ENCODE measurements around the gene CFP. TPM values are rescaled to one million over a fixed set of nuclear protein-coding genes. Genes with fewer than 3 reads are reported as not detected.
"Not testable (repeated sequence)": the region's sequence is repeated elsewhere in the genome, so short reads cannot be mapped to it uniquely, and the experiment has no call there.

The CFP gene
- total RNA-seq (2013) = 1,137 TPM
- 100 to 1,000 TPM; 461 to 498 (median 491) TPM for polyA plus RNA-seq
- polyA minus RNA-seq = 494 and 864 TPM in 2 replicates
- 17.8 to 76.4 (median 45.6) reads per million in 11 experiments for total RNA-seq

- peaks cover 38% of the 10 kb centered on the region for H3K79me2 ChIP-seq (ENCODE audit: insufficient read depth, low read length)
- WGBS (ENCODE audit: insufficient coverage) = 0% methylated on average over 1 of the region's 14 CpGs
- intact Hi-C loops (cut with micrococcal nuclease) = loop anchor here (5.0 kb wide), 3 partner anchors 42 to 52 kb away; partner anchors contain the start of gene TIMP1 (in 1 of the 2)
- H3K27me3 ChIP-seq (ENCODE audit: control insufficient read depth in 2 of 2, insufficient read depth in 2 of 2, low read length in 2 of 2) = no peaks in the 10 kb centered on the region
- Mint-ChIP-seq H3K4me1 (peaks cover 60% of the 10 kb centered on the region), H3K36me3 (peaks cover 35 to 42% of the 10 kb centered on the region in 2 donors), H3K27ac (peak within 1 kb of the TSS in 6 of 7 donors; percentile 90 to 97 (median 95)), H3K27me3 (ENCODE audit: low read depth in 3 of 3) (peaks cover 0 to 3% (median 0%) of the 10 kb centered on the region in 3 donors), H3K9me3 (peaks cover 0 to 3% (median 0%) of the 10 kb centered on the region in 7 donors), H3K4me3 (peak within 1 kb of the TSS; percentile 82 to 92)
- peaks cover 37% of the 10 kb centered on the region for H4K20me1 ChIP-seq (ENCODE audit: insufficient read depth, low read length)
- no peak for TF ChIP-seq CTCF (IDR thresholded peaks at IDR 0.05)
- peak within 1 kb of the TSS; percentile 70 to 90 (median 79) for H3K4me3 ChIP-seq (replicated peaks in 1 of 3; ENCODE audit: low read depth in 2 of 3, low read length in 3 of 3)
- peaks cover 36 to 37% of the 10 kb centered on the region in 2 donors for H3K36me3 ChIP-seq (replicated peaks in 1 of 2; ENCODE audit: control insufficient read depth in 1 of 2, insufficient read depth in 2 of 2, low read length in 2 of 2)
- no peaks in the 10 kb centered on the region for H3K9me3 ChIP-seq (replicated peaks in 1 of 2; ENCODE audit: control insufficient read depth in 1 of 2, insufficient read depth in 1 of 2, low read length in 2 of 2)
- peaks cover 89 to 92% of the 10 kb centered on the region in 2 donors for H3K4me1 ChIP-seq (ENCODE audit: control insufficient read depth in 1 of 2, insufficient read depth in 2 of 2, low read length in 2 of 2)
- H3K9ac ChIP-seq (ENCODE audit: insufficient read depth, low read length, poor library complexity, severe bottlenecking) = peak within 1 kb of the TSS; percentile 66
- no peak within 1 kb of the TSS for H2AFZ ChIP-seq (ENCODE audit: insufficient read depth, low read depth, low read length, poor library complexity, severe bottlenecking)
- H3K27ac ChIP-seq (ENCODE audit: low read depth in 1 of 2, low read length in 2 of 2) = peak within 1 kb of the TSS; percentile 88 to 96
- H3K4me2 ChIP-seq (replicated peaks; ENCODE audit: extremely low read depth, low read length, poor library complexity, severe bottlenecking) = peak within 1 kb of the TSS; percentile 75
- DNase-seq = peak in 2 of 3 donors; percentile 50 to 52
These were observed at the start of gene CFP for GRCh38 chrX:47629419-47630200. CFP (minus strand) TSS chrX:47629930; CDS start chrX:47629844, 86 bp downstream.

- H3K36me3 ChIP-seq (replicated peaks in 1 of 2; ENCODE audit: control insufficient read depth in 1 of 2, insufficient read depth in 2 of 2, low read length in 2 of 2); H3K36me3 Mint-ChIP-seq; H3K9me3 ChIP-seq (replicated peaks in 1 of 2; ENCODE audit: control insufficient read depth in 1 of 2, insufficient read depth in 1 of 2, low read length in 2 of 2); H3K27me3 Mint-ChIP-seq (ENCODE audit: low read depth in 3 of 3); H3K4me3 ChIP-seq (replicated peaks in 1 of 3; ENCODE audit: low read depth in 2 of 3, low read length in 3 of 3); H3K4me1 ChIP-seq (ENCODE audit: control insufficient read depth in 1 of 2, insufficient read depth in 2 of 2, low read length in 2 of 2); H4K20me1 ChIP-seq (ENCODE audit: insufficient read depth, low read length); H3K27me3 ChIP-seq (ENCODE audit: control insufficient read depth in 2 of 2, insufficient read depth in 2 of 2, low read length in 2 of 2); H3K79me2 ChIP-seq (ENCODE audit: insufficient read depth, low read length); H3K4me2 ChIP-seq (replicated peaks; ENCODE audit: extremely low read depth, low read length, poor library complexity, severe bottlenecking); intact Hi-C loops (cut with micrococcal nuclease); H3K9ac ChIP-seq (ENCODE audit: insufficient read depth, low read length, poor library complexity, severe bottlenecking); H3K27ac ChIP-seq (ENCODE audit: low read depth in 1 of 2, low read length in 2 of 2); H3K4me1 Mint-ChIP-seq: not testable (repeated sequence)
- DNase-seq = peak; percentile 8 to 36 (median 11)
- Mint-ChIP-seq H3K4me3 (peak overlapping the region in 1 of 2 donors; percentile 15), H3K9me3 (peaks cover 4 to 28% (median 8%) of the 10 kb centered on the region in 7 donors), H3K27ac (peak overlapping the region in 3 of 7 donors; percentile 33 to 62 (median 38))
- H2AFZ ChIP-seq (ENCODE audit: insufficient read depth, low read depth, low read length, poor library complexity, severe bottlenecking) = peak overlapping the region; percentile 15
- 0% methylated on average over 1 of the region's 7 CpGs for WGBS (ENCODE audit: insufficient coverage)
These were observed 46.5 kb upstream of the CFP start for GRCh38 chrX:47675959-47676859.
